ENCODE results near the gene WRAP73.

Gene WRAP73

GRCh38 chr1:3632716-3633343, 17.1 kb downstream of the WRAP73 start:
- no peak for DNase-seq (ENCODE audit: low read depth)
- no peak for TF ChIP-seq CTCF (conservative IDR thresholded peaks at IDR 0.05; ENCODE audit: low read length)
- H3K4me3 ChIP-seq (ENCODE audit: low read length): no peak overlapping the region

GRCh38 chr1:3632298-3632697, 17.6 kb downstream of the WRAP73 start:
- no peak for DNase-seq (ENCODE audit: low read depth)
- no peak overlapping the region for H3K4me3 ChIP-seq (ENCODE audit: low read length)
- no peak for TF ChIP-seq CTCF (conservative IDR thresholded peaks at IDR 0.05; ENCODE audit: low read length)

GRCh38 chr1:3631320-3632260, 18.3 kb downstream of the WRAP73 start:
- no peak overlapping the region for H3K4me3 ChIP-seq (ENCODE audit: low read length)
- DNase-seq (ENCODE audit: low read depth): no peak
- no peak for TF ChIP-seq CTCF (conservative IDR thresholded peaks at IDR 0.05; ENCODE audit: low read length)

GRCh38 chr1:3630914-3631313, 19.0 kb downstream of the WRAP73 start:
- DNase-seq (ENCODE audit: low read depth): no peak
- TF ChIP-seq CTCF (conservative IDR thresholded peaks at IDR 0.05; ENCODE audit: low read length): no peak
- H3K4me3 ChIP-seq (ENCODE audit: low read length): no peak overlapping the region

GRCh38 chr1:3630161-3630611, 19.7 kb downstream of the WRAP73 start:
- H3K4me3 ChIP-seq (ENCODE audit: low read length): no peak overlapping the region
- no peak for DNase-seq (ENCODE audit: low read depth)
- TF ChIP-seq CTCF (conservative IDR thresholded peaks at IDR 0.05; ENCODE audit: low read length): no peak

- no peak overlapping the region for H3K4me3 ChIP-seq (ENCODE audit: low read length)
- no peak for DNase-seq (ENCODE audit: low read depth)
- TF ChIP-seq CTCF (conservative IDR thresholded peaks at IDR 0.05; ENCODE audit: low read length): no peak
Measured at GRCh38 chr1:3629561-3630160, 20.2 kb downstream of the WRAP73 start.
